H54 (cell line): ENCODE measurements around the gene CSTA.
A peak's percentile ranks its signal among the peaks of the same experiment; 100 is the strongest.

ENCODE experiments used
- DNase-seq: peaks from one replicate; pipeline ENCODE4 v3.0.0; 2011; ENCODE audit warnings: low spot score, mixed read lengths; ENCODE audit not compliant: insufficient read length
- FAIRE-seq: peaks from 3 replicates; lab custom pipeline; 2011; peaks lifted over from hg19 to GRCh38; lab: Jason Lieb, UNC
- POLR2A ChIP-seq: IDR thresholded peaks from 2 replicates; pipeline ENCODE4 v1.6.1; 2011; ENCODE audit warnings: low read depth, mild to moderate bottlenecking, low read length

The CSTA gene

GRCh38 chr3:122324871-122325323, at the start of gene CSTA:
TSS of gene CSTA (plus strand) at chr3:122325248. CDS start at chr3:122325293, 45 bp downstream.
- TF ChIP-seq POLR2A = no peak
- FAIRE-seq (no peak), DNase-seq (no peak)

GRCh38 chr3:122281891-122282290, 43.2 kb upstream of the CSTA start:
- no peak for DNase-seq
- TF ChIP-seq POLR2A = no peak
- FAIRE-seq = no peak

- FAIRE-seq = no peak
- TF ChIP-seq POLR2A = no peak
- no peak for DNase-seq
Observed at GRCh38 chr3:122283796-122284445, 41.1 kb upstream of the CSTA start.

GRCh38 chr3:122284486-122284885, 40.6 kb upstream of the CSTA start:
- FAIRE-seq (no peak), DNase-seq (no peak)
- TF ChIP-seq POLR2A = no peak

- TF ChIP-seq POLR2A = no peak
- FAIRE-seq (no peak), DNase-seq (no peak)
Observed at GRCh38 chr3:122294359-122294758, 30.7 kb upstream of the CSTA start.

GRCh38 chr3:122295266-122296062, 29.6 kb upstream of the CSTA start:
- FAIRE-seq = no peak
- DNase-seq = no peak
- no peak for TF ChIP-seq POLR2A

- FAIRE-seq = no peak
- TF ChIP-seq POLR2A = no peak
- DNase-seq = no peak
Observed at GRCh38 chr3:122298239-122298638, 26.8 kb upstream of the CSTA start.

GRCh38 chr3:122299215-122299614, 25.8 kb upstream of the CSTA start:
- no peak for TF ChIP-seq POLR2A
- FAIRE-seq (no peak), DNase-seq (no peak)

GRCh38 chr3:122299872-122300460, 25.1 kb upstream of the CSTA start:
- FAIRE-seq (no peak), DNase-seq (peak; percentile 10)
- no peak for TF ChIP-seq POLR2A

GRCh38 chr3:122301063-122301462, 24.0 kb upstream of the CSTA start:
- DNase-seq = no peak
- FAIRE-seq = no peak
- no peak for TF ChIP-seq POLR2A

GRCh38 chr3:122305818-122306621, 19.0 kb upstream of the CSTA start:
- TF ChIP-seq POLR2A = no peak
- DNase-seq = no peak
- no peak for FAIRE-seq

- no peak for TF ChIP-seq POLR2A
- DNase-seq (no peak), FAIRE-seq (no peak)
Observed at GRCh38 chr3:122306622-122306953, 18.5 kb upstream of the CSTA start.

- FAIRE-seq (no peak), DNase-seq (no peak)
- no peak for TF ChIP-seq POLR2A
Observed at GRCh38 chr3:122307094-122307687, 17.9 kb upstream of the CSTA start.
